Activated CD8-positive, alpha-beta memory T cell treated with anti-CD3 and anti-CD28 coated beads, Interleukin-2, amount 10 ng/mL, durations not matched to agents 7 days and 5 days (primary cell): ENCODE results near the gene ABTB2. TPM values are rescaled to one million over a fixed set of nuclear protein-coding genes. Genes with fewer than 3 reads are reported as not detected.
A peak's percentile ranks its signal among the peaks of the same experiment; 100 is the strongest.

Experiments used
- ATAC-seq: fragments of 150-1000 bp; cut with Tn5 transposase; one replicate; pipeline ENCODE4 v1.10.0; 2021; ENCODE audit warnings: moderate library complexity
- CTCF ChIA-PET: fragments of 350-600 bp; sonication (Branson Sonifier 250); formaldehyde crosslinking; loops from one replicate; lab custom pipeline; 2021; ENCODE audit warnings: antibody characterized with exemption; lab: Charles Lee
- DNase-seq: peaks from one replicate; pipeline ENCODE4 v3.0.0-alpha.2; 2020
- H3K27ac Mint-ChIP-seq: one replicate; pipeline ENCODE4 v1.8.0; 2021; ENCODE audit warnings: mild to moderate bottlenecking, mixed read lengths
- H3K27me3 Mint-ChIP-seq: one replicate; pipeline ENCODE4 v1.8.0; 2021; ENCODE audit warnings: mixed read lengths
- H3K36me3 Mint-ChIP-seq: one replicate; pipeline ENCODE4 v1.8.0; 2021; ENCODE audit warnings: mild to moderate bottlenecking, mixed read lengths
- H3K4me1 Mint-ChIP-seq: one replicate; pipeline ENCODE4 v1.8.0; 2021; ENCODE audit warnings: mixed read lengths
- H3K4me3 Mint-ChIP-seq: one replicate; pipeline ENCODE4 v1.8.0; 2021; ENCODE audit warnings: mild to moderate bottlenecking, moderate library complexity, mixed read lengths
- H3K9me3 Mint-ChIP-seq: one replicate; pipeline ENCODE4 v1.8.0; 2022; ENCODE audit warnings: low read depth, mixed read lengths
- total RNA-seq, 2 experiments: library from RNA; stranded (reverse); gene quantifications; one replicate each; pipeline ENCODE4 v1.2.3, GENCODE V29; 2021

Gene ABTB2
- total RNA-seq, 2 experiments from 2014 or later: 3.8 to 16.8 TPM

GRCh38 chr11:34148504-34149165 lies 209.2 kb downstream of the ABTB2 start:
- Mint-ChIP-seq H3K27me3 (no peaks in the 10 kb centered on the region), H3K36me3 (peaks cover 19% of the 10 kb centered on the region), H3K9me3 (no peaks in the 10 kb centered on the region), H3K27ac (no peak overlapping the region), H3K4me3 (no peak overlapping the region), H3K4me1 (peaks cover 4% of the 10 kb centered on the region)
- ATAC-seq: no peak
- CTCF ChIA-PET: no interaction called here
- no peak for DNase-seq

- Mint-ChIP-seq H3K4me3 (no peak overlapping the region), H3K27me3 (no peaks in the 10 kb centered on the region), H3K36me3 (peaks cover 24% of the 10 kb centered on the region), H3K9me3 (no peaks in the 10 kb centered on the region), H3K27ac (no peak overlapping the region), H3K4me1 (no peaks in the 10 kb centered on the region)
- no peak for DNase-seq
- ATAC-seq: no peak
- CTCF ChIA-PET: interaction anchor here (1.7 kb wide), 1 partner anchor 210 kb away, joined by 4 read pairs; the partner anchor contains the start of gene ABTB2
These were observed 210.2 kb downstream of the ABTB2 start for GRCh38 chr11:34147581-34147980.

GRCh38 chr11:34146866-34147265 lies 210.9 kb downstream of the ABTB2 start:
- CTCF ChIA-PET: interaction anchor here (1.7 kb wide), 1 partner anchor 211 kb away, joined by 4 read pairs; the partner anchor contains the start of gene ABTB2
- H3K9me3 Mint-ChIP-seq: no peaks in the 10 kb centered on the region
- ATAC-seq (no peak), DNase-seq (no peak)
- H3K27ac Mint-ChIP-seq: no peak overlapping the region
- no peaks in the 10 kb centered on the region for H3K27me3 Mint-ChIP-seq
- no peak overlapping the region for H3K4me3 Mint-ChIP-seq
- H3K36me3 Mint-ChIP-seq: peaks cover 27% of the 10 kb centered on the region
- H3K4me1 Mint-ChIP-seq: no peaks in the 10 kb centered on the region

- CTCF ChIA-PET: interaction anchor here (1.7 kb wide), 1 partner anchor 211 kb away, joined by 4 read pairs; the partner anchor contains the start of gene ABTB2
- Mint-ChIP-seq H3K9me3 (no peaks in the 10 kb centered on the region), H3K4me3 (no peak overlapping the region), H3K27me3 (no peaks in the 10 kb centered on the region), H3K27ac (no peak overlapping the region), H3K4me1 (no peaks in the 10 kb centered on the region), H3K36me3 (peaks cover 31% of the 10 kb centered on the region)
- DNase-seq (no peak), ATAC-seq (no peak)
These were observed 211.4 kb downstream of the ABTB2 start for GRCh38 chr11:34146411-34146810.

- DNase-seq: no peak
- H3K27me3 Mint-ChIP-seq: no peaks in the 10 kb centered on the region
- H3K4me1 Mint-ChIP-seq: no peaks in the 10 kb centered on the region
- H3K4me3 Mint-ChIP-seq: no peak overlapping the region
- ATAC-seq: no peak
- peak overlapping the region; percentile 60 for H3K27ac Mint-ChIP-seq
- CTCF ChIA-PET: interaction anchor here (1.3 kb wide), 1 partner anchor 211 kb away, joined by 3 read pairs; the partner anchor contains the start of gene ABTB2
- H3K36me3 Mint-ChIP-seq: peaks cover 32% of the 10 kb centered on the region
- H3K9me3 Mint-ChIP-seq: no peaks in the 10 kb centered on the region
These were observed 211.9 kb downstream of the ABTB2 start for GRCh38 chr11:34145847-34146381.

GRCh38 chr11:34145073-34145472 lies 212.7 kb downstream of the ABTB2 start:
- CTCF ChIA-PET: interaction anchor here (1.3 kb wide), 1 partner anchor 212 kb away, joined by 3 read pairs; the partner anchor contains the start of gene ABTB2
- Mint-ChIP-seq H3K36me3 (peaks cover 32% of the 10 kb centered on the region), H3K9me3 (no peaks in the 10 kb centered on the region), H3K27me3 (no peaks in the 10 kb centered on the region), H3K4me3 (no peak overlapping the region), H3K4me1 (no peaks in the 10 kb centered on the region), H3K27ac (no peak overlapping the region)
- DNase-seq: no peak
- no peak for ATAC-seq

- H3K27ac Mint-ChIP-seq: peak overlapping the region; percentile 10
- peaks cover 30% of the 10 kb centered on the region for H3K36me3 Mint-ChIP-seq
- DNase-seq (no peak), ATAC-seq (no peak)
- CTCF ChIA-PET: no interaction called here
- no peaks in the 10 kb centered on the region for H3K9me3 Mint-ChIP-seq
- H3K4me1 Mint-ChIP-seq: no peaks in the 10 kb centered on the region
- no peak overlapping the region for H3K4me3 Mint-ChIP-seq
- no peaks in the 10 kb centered on the region for H3K27me3 Mint-ChIP-seq
These were observed 214.8 kb downstream of the ABTB2 start for GRCh38 chr11:34143048-34143447.

GRCh38 chr11:34140149-34140548 lies 217.7 kb downstream of the ABTB2 start:
- no peaks in the 10 kb centered on the region for H3K9me3 Mint-ChIP-seq
- H3K4me3 Mint-ChIP-seq: no peak overlapping the region
- H3K4me1 Mint-ChIP-seq: peaks cover 5% of the 10 kb centered on the region
- no peaks in the 10 kb centered on the region for H3K27me3 Mint-ChIP-seq
- CTCF ChIA-PET: interaction anchor here (1.1 to 1.6 kb wide), 3 partner anchors 10 to 30 kb away, joined by 3 to 4 read pairs (median 3); no protein-coding TSS in a partner anchor
- DNase-seq: no peak
- no peak overlapping the region for H3K27ac Mint-ChIP-seq
- no peak for ATAC-seq
- H3K36me3 Mint-ChIP-seq: peaks cover 37% of the 10 kb centered on the region

GRCh38 chr11:34139346-34139745 lies 218.5 kb downstream of the ABTB2 start:
- Mint-ChIP-seq H3K9me3 (no peaks in the 10 kb centered on the region), H3K36me3 (peaks cover 34% of the 10 kb centered on the region), H3K4me1 (peaks cover 12% of the 10 kb centered on the region), H3K4me3 (no peak overlapping the region), H3K27ac (no peak overlapping the region), H3K27me3 (no peaks in the 10 kb centered on the region)
- no peak for ATAC-seq
- no peak for DNase-seq
- CTCF ChIA-PET: no interaction called here

- DNase-seq (no peak), ATAC-seq (no peak)
- H3K9me3 Mint-ChIP-seq: no peaks in the 10 kb centered on the region
- peaks cover 24% of the 10 kb centered on the region for H3K4me1 Mint-ChIP-seq
- H3K27me3 Mint-ChIP-seq: no peaks in the 10 kb centered on the region
- no peak overlapping the region for H3K27ac Mint-ChIP-seq
- H3K4me3 Mint-ChIP-seq: no peak overlapping the region
- CTCF ChIA-PET: interaction anchor here (0.7 kb wide), 1 partner anchor 287 kb away, joined by 3 read pairs; no protein-coding TSS in a partner anchor
- peaks cover 38% of the 10 kb centered on the region for H3K36me3 Mint-ChIP-seq
These were observed 221.4 kb downstream of the ABTB2 start for GRCh38 chr11:34136420-34136819.

GRCh38 chr11:34135439-34135838 lies 222.4 kb downstream of the ABTB2 start:
- ATAC-seq: no peak
- Mint-ChIP-seq H3K27ac (no peak overlapping the region), H3K27me3 (no peaks in the 10 kb centered on the region), H3K9me3 (no peaks in the 10 kb centered on the region), H3K4me1 (peaks cover 24% of the 10 kb centered on the region), H3K36me3 (peaks cover 37% of the 10 kb centered on the region), H3K4me3 (no peak overlapping the region)
- no peak for DNase-seq
- CTCF ChIA-PET: interaction anchor here (1.4 kb wide), 1 partner anchor 139 kb away, joined by 4 read pairs; no protein-coding TSS in a partner anchor

- H3K4me1 Mint-ChIP-seq: peaks cover 24% of the 10 kb centered on the region
- no peaks in the 10 kb centered on the region for H3K27me3 Mint-ChIP-seq
- no peak overlapping the region for H3K4me3 Mint-ChIP-seq
- CTCF ChIA-PET: interaction anchor here (1.4 kb wide), 1 partner anchor 138 kb away, joined by 4 read pairs; no protein-coding TSS in a partner anchor
- H3K9me3 Mint-ChIP-seq: no peaks in the 10 kb centered on the region
- peak; percentile 59 for ATAC-seq
- H3K27ac Mint-ChIP-seq: peak overlapping the region; percentile 50
- no peak for DNase-seq
- H3K36me3 Mint-ChIP-seq: peaks cover 40% of the 10 kb centered on the region
These were observed 223.0 kb downstream of the ABTB2 start for GRCh38 chr11:34134765-34135164.

GRCh38 chr11:34132261-34132965 lies 225.4 kb downstream of the ABTB2 start:
- CTCF ChIA-PET: interaction anchor here (1.0 to 1.4 kb wide), 2 partner anchors 10 to 18 kb away, joined by 3 to 4 read pairs; no protein-coding TSS in a partner anchor
- no peaks in the 10 kb centered on the region for H3K27me3 Mint-ChIP-seq

More at GRCh38 chr11:34132261-34132965, 225.4 kb downstream of the ABTB2 start:
- DNase-seq (no peak), ATAC-seq (no peak)
- H3K4me3 Mint-ChIP-seq: no peak overlapping the region
- H3K9me3 Mint-ChIP-seq: no peaks in the 10 kb centered on the region
- H3K27ac Mint-ChIP-seq: peak overlapping the region; percentile 7
- peaks cover 44% of the 10 kb centered on the region for H3K36me3 Mint-ChIP-seq
- H3K4me1 Mint-ChIP-seq: peaks cover 24% of the 10 kb centered on the region
